ENCODE results near the gene ASXL3.

GRCh38 chr18:33585431-33585775, 7.4 kb downstream of the ASXL3 start:
- TF ChIP-seq YY1 (IDR thresholded peaks at IDR 0.05) (no peak), CTCF (IDR thresholded peaks at IDR 0.05; ENCODE audit: low read depth, low read length, missing input control) (no peak), MAX (IDR thresholded peaks at IDR 0.05) (no peak), REST (IDR thresholded peaks at IDR 0.05) (no peak), TAF1 (conservative IDR thresholded peaks at IDR 0.05) (no peak), JUND (IDR thresholded peaks at IDR 0.05) (no peak), ZBTB33 (IDR thresholded peaks at IDR 0.05) (no peak), ATF3 (IDR thresholded peaks at IDR 0.05) (no peak), SP1 (IDR thresholded peaks at IDR 0.05) (no peak), HNF4G (IDR thresholded peaks at IDR 0.05) (no peak)

Measured in liver (tissue), 3 donors.